WTC11 (cell line): ENCODE results near the gene PLEKHF1. TPM values are rescaled to one million over a fixed set of nuclear protein-coding genes. Genes with fewer than 3 reads are reported as not detected.

Source experiments
- ATAC-seq: fragments of 200-7000 bp; cut with Tn5 transposase; 2 replicates; pipeline ENCODE4 v1.10.0; 2021; ENCODE audit warnings: mild to moderate bottlenecking, moderate library complexity
- CTCF ChIA-PET: fragments of 300-600 bp; sonication (Branson Sonifier 250); formaldehyde crosslinking; loops from one replicate; lab custom pipeline; 2021; ENCODE audit warnings: antibody characterized with exemption; lab: Charles Lee
- POLR2A ChIA-PET: fragments of 350-600 bp; sonication (Branson Sonifier 250); formaldehyde crosslinking; loops from one replicate; lab custom pipeline; 2021; ENCODE audit warnings: antibody characterized with exemption; lab: Charles Lee
- DNase-seq: peaks from one replicate; pipeline ENCODE4 v3.0.0; 2021; ENCODE audit warnings: low spot score
- H3K27ac Mint-ChIP-seq: 2 replicates; pipeline ENCODE4 v1.8.0; 2021; ENCODE audit warnings: mixed read lengths
- H3K27me3 Mint-ChIP-seq: 2 replicates; pipeline ENCODE4 v1.8.0; 2021; ENCODE audit warnings: low read depth, mild to moderate bottlenecking, moderate library complexity, mixed read lengths
- H3K36me3 Mint-ChIP-seq: 2 replicates; pipeline ENCODE4 v1.8.0; 2021; ENCODE audit warnings: mixed read lengths
- H3K4me1 Mint-ChIP-seq: 2 replicates; pipeline ENCODE4 v1.8.0; 2022; ENCODE audit warnings: mixed read lengths
- H3K4me3 Mint-ChIP-seq: 2 replicates; pipeline ENCODE4 v1.8.0; 2021; ENCODE audit warnings: mild to moderate bottlenecking, moderate library complexity, mixed read lengths
- H3K9me3 Mint-ChIP-seq: 2 replicates; pipeline ENCODE4 v1.8.0; 2021; ENCODE audit warnings: mixed read lengths
- ATF1 ChIP-seq: sonication (generic); formaldehyde crosslinking; IDR thresholded peaks from 2 replicates; pipeline ENCODE4 v1.8.1; 2023; ENCODE audit warnings: mild to moderate bottlenecking, moderate library complexity, missing genetic modification reagents
- EMX1 ChIP-seq: fragments of 250-450 bp; sonication (Bioruptor Pico); IDR thresholded peaks from 2 replicates; pipeline ENCODE4 v1.8.0; 2021; ENCODE audit warnings: mild to moderate bottlenecking
- ETV6 ChIP-seq: sonication (generic); formaldehyde crosslinking; IDR thresholded peaks from 2 replicates; pipeline ENCODE4 v1.8.1; 2022; ENCODE audit warnings: mild to moderate bottlenecking, missing genetic modification reagents
- GABPB1 ChIP-seq: sonication (generic); formaldehyde crosslinking; IDR thresholded peaks from 2 replicates; pipeline ENCODE4 v1.8.1; 2023; ENCODE audit warnings: mild to moderate bottlenecking, missing genetic modification reagents
- GTF2I ChIP-seq: fragments of 250-450 bp; sonication (Bioruptor Pico); conservative IDR thresholded peaks from 2 replicates; pipeline ENCODE4 v1.4.0; 2021; ENCODE audit warnings: mild to moderate bottlenecking
- JUN ChIP-seq: sonication (generic); formaldehyde crosslinking; IDR thresholded peaks from 2 replicates; pipeline ENCODE4 v1.8.0; 2023; ENCODE audit warnings: mild to moderate bottlenecking, missing genetic modification reagents
- OVOL2 ChIP-seq: fragments of 250-450 bp; sonication (Bioruptor Pico); IDR thresholded peaks from 2 replicates; pipeline ENCODE4 v1.9.0; 2021; ENCODE audit warnings: mild to moderate bottlenecking, borderline replicate concordance
- PRRX2 ChIP-seq: fragments of 250-450 bp; sonication (Bioruptor Pico); IDR thresholded peaks from 2 replicates; pipeline ENCODE4 v1.8.0; 2021; ENCODE audit warnings: mild to moderate bottlenecking
- SOX15 ChIP-seq: fragments of 250-450 bp; sonication (Bioruptor Pico); IDR thresholded peaks from 2 replicates; pipeline ENCODE4 v1.9.0; 2021; ENCODE audit warnings: mild to moderate bottlenecking
- SP1 ChIP-seq: sonication (generic); formaldehyde crosslinking; conservative IDR thresholded peaks from 2 replicates; pipeline ENCODE4 v1.8.1; 2022; ENCODE audit warnings: missing genetic modification reagents
- TP53 ChIP-seq: sonication (generic); formaldehyde crosslinking; IDR thresholded peaks from 2 replicates; pipeline ENCODE4 v1.8.1; 2023; ENCODE audit warnings: mild to moderate bottlenecking, missing genetic modification reagents
- ZBTB21 ChIP-seq: sonication (generic); formaldehyde crosslinking; IDR thresholded peaks from 2 replicates; pipeline ENCODE4 v1.8.1; 2023; ENCODE audit warnings: mild to moderate bottlenecking, missing genetic modification reagents, borderline replicate concordance
- ZNF138 ChIP-seq: sonication (generic); formaldehyde crosslinking; conservative IDR thresholded peaks from 2 replicates; pipeline ENCODE4 v1.8.1; 2022; ENCODE audit warnings: mild to moderate bottlenecking, moderate library complexity, missing genetic modification reagents
- ZNF423 ChIP-seq: fragments of 250-450 bp; sonication (Bioruptor Pico); IDR thresholded peaks from 2 replicates; pipeline ENCODE4 v2.1.2; 2022; ENCODE audit warnings: mild to moderate bottlenecking, moderate library complexity
- total RNA-seq: library from RNA; stranded (reverse); gene quantifications from 3 replicates; pipeline ENCODE4 v1.2.3, GENCODE V29; 2021
- TF ChIP-seq, protein P1 (sequence below): sonication (generic); formaldehyde crosslinking; IDR thresholded peaks from 2 replicates; pipeline ENCODE4 v1.8.0; 2023; ENCODE audit warnings: missing genetic modification reagents, mild to moderate bottlenecking, borderline replicate concordance
- TF ChIP-seq, protein P2 (sequence below): sonication (generic); formaldehyde crosslinking; IDR thresholded peaks from 2 replicates; pipeline ENCODE4 v1.8.1; 2023; ENCODE audit warnings: mild to moderate bottlenecking, missing genetic modification reagents
- TF ChIP-seq, protein P3 (sequence below): sonication (generic); formaldehyde crosslinking; IDR thresholded peaks from 2 replicates; pipeline ENCODE4 v1.8.1; 2022; ENCODE audit warnings: mild to moderate bottlenecking, missing genetic modification reagents, moderate library complexity, borderline replicate concordance
- TF ChIP-seq, protein P4 (sequence below): sonication (generic); formaldehyde crosslinking; IDR thresholded peaks from 2 replicates; pipeline ENCODE4 v1.8.1; 2022; ENCODE audit warnings: missing genetic modification reagents, borderline replicate concordance
- TF ChIP-seq, protein P5 (sequence below): sonication (generic); formaldehyde crosslinking; IDR thresholded peaks from 2 replicates; pipeline ENCODE4 v1.8.1; 2023; ENCODE audit warnings: mild to moderate bottlenecking, moderate library complexity, missing genetic modification reagents
- TF ChIP-seq, protein P6 (sequence below): sonication (generic); formaldehyde crosslinking; IDR thresholded peaks from 2 replicates; pipeline ENCODE4 v1.8.0; 2022; ENCODE audit warnings: missing genetic modification reagents

The PLEKHF1 gene
- total RNA-seq, 1 experiment from 2014 or later, result 17.9 TPM

DNA sequence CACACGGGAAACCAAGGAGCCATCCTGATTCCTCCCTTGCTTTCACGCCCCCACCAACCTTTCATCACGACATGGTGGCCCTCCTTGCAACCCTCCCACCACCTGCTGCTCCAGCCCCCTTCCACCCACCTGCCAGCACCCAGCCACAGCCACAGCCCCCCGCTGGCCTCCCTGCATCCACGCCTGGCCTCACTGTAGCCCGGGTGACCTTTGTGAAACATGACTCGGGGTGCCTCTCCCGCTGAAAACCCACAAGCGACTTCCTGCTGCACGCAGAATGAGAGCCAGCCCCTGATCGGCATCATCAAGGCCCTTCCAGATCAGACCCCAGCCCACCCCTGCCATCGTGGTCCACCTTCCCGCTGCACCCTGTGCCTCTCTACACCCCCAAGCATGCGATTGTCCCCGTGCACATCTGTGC, 44.3 kb upstream of the PLEKHF1 start (continued):
- TF ChIP-seq, protein P1, sequence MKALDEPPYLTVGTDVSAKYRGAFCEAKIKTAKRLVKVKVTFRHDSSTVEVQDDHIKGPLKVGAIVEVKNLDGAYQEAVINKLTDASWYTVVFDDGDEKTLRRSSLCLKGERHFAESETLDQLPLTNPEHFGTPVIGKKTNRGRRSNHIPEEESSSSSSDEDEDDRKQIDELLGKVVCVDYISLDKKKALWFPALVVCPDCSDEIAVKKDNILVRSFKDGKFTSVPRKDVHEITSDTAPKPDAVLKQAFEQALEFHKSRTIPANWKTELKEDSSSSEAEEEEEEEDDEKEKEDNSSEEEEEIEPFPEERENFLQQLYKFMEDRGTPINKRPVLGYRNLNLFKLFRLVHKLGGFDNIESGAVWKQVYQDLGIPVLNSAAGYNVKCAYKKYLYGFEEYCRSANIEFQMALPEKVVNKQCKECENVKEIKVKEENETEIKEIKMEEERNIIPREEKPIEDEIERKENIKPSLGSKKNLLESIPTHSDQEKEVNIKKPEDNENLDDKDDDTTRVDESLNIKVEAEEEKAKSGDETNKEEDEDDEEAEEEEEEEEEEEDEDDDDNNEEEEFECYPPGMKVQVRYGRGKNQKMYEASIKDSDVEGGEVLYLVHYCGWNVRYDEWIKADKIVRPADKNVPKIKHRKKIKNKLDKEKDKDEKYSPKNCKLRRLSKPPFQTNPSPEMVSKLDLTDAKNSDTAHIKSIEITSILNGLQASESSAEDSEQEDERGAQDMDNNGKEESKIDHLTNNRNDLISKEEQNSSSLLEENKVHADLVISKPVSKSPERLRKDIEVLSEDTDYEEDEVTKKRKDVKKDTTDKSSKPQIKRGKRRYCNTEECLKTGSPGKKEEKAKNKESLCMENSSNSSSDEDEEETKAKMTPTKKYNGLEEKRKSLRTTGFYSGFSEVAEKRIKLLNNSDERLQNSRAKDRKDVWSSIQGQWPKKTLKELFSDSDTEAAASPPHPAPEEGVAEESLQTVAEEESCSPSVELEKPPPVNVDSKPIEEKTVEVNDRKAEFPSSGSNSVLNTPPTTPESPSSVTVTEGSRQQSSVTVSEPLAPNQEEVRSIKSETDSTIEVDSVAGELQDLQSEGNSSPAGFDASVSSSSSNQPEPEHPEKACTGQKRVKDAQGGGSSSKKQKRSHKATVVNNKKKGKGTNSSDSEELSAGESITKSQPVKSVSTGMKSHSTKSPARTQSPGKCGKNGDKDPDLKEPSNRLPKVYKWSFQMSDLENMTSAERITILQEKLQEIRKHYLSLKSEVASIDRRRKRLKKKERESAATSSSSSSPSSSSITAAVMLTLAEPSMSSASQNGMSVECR (CRISPR knock-in tag), result no peak
- no peak for TF ChIP-seq OVOL2 (CRISPR knock-in tag)
- TF ChIP-seq GABPB1, result no peak

DNA sequence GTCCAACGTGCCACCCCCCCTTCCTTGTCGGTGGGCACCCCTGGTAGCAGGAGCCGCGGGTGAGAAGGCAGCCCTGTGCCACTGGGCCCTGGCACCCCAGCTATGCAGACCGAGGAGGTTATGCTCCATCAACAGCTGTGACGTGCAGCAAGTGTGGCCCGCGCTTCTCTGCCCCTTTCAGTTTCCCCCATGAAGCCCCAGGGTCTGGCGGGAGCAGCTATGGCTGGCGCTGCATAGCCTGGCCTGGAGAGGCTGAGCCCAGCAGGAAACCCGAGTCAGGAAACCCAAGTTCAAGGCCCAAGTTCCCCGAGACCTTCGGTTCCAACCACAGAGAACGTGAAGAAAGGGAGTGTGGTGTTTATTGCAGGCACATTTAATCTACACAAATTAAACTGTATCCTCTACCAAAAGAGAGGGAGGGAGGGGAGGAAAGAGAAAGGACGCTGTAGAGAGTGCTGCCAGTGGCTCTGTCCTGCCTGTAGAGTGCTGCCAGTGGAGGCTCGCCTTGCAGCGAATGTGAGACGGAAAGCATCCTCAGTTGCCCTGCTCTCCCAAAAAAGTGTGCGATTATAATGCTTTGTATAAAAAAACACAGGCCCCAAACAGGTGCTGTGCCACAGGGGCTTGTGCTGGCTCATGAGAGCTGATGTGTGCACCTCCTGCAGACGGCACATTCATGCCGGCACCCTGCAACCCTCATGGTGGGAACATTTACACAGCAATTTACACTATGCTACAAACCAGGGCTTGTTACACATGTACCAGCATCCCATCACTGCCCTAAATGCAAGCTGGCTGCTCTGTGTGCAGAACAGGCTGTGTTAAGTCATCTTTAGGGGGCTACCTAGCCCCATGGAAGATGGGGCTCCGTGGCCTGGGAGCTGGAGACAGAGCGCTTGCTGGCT, 42.8 kb upstream of the PLEKHF1 start:
- DNase-seq (no peak), ATAC-seq (no peak)
- ChIA-PET CTCF (interaction anchor here (0.9 to 4.4 kb wide), 8 partner anchors 12 to 137 kb away, joined by 3 to 21 read pairs (median 4); no protein-coding TSS in a partner anchor), POLR2A (no interaction called here)
- H3K27ac Mint-ChIP-seq, result no peak overlapping the region
- no peaks in the 10 kb centered on the region; the same call in 1 of the 2 replicates for H3K27me3 Mint-ChIP-seq
- H3K36me3 Mint-ChIP-seq, result no peaks in the 10 kb centered on the region
- no peak overlapping the region for H3K4me3 Mint-ChIP-seq
- no peaks in the 10 kb centered on the region for H3K9me3 Mint-ChIP-seq
- peaks cover 8% of the 10 kb centered on the region for H3K4me1 Mint-ChIP-seq
- TF ChIP-seq, protein P2, sequence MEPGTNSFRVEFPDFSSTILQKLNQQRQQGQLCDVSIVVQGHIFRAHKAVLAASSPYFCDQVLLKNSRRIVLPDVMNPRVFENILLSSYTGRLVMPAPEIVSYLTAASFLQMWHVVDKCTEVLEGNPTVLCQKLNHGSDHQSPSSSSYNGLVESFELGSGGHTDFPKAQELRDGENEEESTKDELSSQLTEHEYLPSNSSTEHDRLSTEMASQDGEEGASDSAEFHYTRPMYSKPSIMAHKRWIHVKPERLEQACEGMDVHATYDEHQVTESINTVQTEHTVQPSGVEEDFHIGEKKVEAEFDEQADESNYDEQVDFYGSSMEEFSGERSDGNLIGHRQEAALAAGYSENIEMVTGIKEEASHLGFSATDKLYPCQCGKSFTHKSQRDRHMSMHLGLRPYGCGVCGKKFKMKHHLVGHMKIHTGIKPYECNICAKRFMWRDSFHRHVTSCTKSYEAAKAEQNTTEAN (CRISPR knock-in tag), result no peak
- no peak for TF ChIP-seq ZNF138 (CRISPR knock-in tag)
- no peak for TF ChIP-seq SOX15 (CRISPR knock-in tag)
- no peak for TF ChIP-seq JUN (CRISPR knock-in tag)
- no peak for TF ChIP-seq ETV6 (CRISPR knock-in tag)
- no peak for TF ChIP-seq GTF2I (CRISPR knock-in tag)
- TF ChIP-seq TP53, result no peak
- TF ChIP-seq PRRX2 (CRISPR knock-in tag), result no peak
- TF ChIP-seq, protein P3, sequence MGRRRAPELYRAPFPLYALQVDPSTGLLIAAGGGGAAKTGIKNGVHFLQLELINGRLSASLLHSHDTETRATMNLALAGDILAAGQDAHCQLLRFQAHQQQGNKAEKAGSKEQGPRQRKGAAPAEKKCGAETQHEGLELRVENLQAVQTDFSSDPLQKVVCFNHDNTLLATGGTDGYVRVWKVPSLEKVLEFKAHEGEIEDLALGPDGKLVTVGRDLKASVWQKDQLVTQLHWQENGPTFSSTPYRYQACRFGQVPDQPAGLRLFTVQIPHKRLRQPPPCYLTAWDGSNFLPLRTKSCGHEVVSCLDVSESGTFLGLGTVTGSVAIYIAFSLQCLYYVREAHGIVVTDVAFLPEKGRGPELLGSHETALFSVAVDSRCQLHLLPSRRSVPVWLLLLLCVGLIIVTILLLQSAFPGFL (CRISPR knock-in tag), result no peak
- no peak for TF ChIP-seq ZBTB21 (CRISPR knock-in tag)
- TF ChIP-seq ATF1 (CRISPR knock-in tag), result no peak
- TF ChIP-seq EMX1, result no peak
- TF ChIP-seq ZNF423 (CRISPR knock-in tag), result no peak
- TF ChIP-seq, protein P4, sequence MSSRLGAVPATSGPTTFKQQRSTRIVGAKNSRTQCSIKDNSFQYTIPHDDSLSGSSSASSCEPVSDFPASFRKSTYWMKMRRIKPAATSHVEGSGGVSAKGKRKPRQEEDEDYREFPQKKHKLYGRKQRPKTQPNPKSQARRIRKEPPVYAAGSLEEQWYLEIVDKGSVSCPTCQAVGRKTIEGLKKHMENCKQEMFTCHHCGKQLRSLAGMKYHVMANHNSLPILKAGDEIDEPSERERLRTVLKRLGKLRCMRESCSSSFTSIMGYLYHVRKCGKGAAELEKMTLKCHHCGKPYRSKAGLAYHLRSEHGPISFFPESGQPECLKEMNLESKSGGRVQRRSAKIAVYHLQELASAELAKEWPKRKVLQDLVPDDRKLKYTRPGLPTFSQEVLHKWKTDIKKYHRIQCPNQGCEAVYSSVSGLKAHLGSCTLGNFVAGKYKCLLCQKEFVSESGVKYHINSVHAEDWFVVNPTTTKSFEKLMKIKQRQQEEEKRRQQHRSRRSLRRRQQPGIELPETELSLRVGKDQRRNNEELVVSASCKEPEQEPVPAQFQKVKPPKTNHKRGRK (CRISPR knock-in tag), result no peak
- no peak for TF ChIP-seq SP1 (CRISPR knock-in tag)
- TF ChIP-seq, protein P5, sequence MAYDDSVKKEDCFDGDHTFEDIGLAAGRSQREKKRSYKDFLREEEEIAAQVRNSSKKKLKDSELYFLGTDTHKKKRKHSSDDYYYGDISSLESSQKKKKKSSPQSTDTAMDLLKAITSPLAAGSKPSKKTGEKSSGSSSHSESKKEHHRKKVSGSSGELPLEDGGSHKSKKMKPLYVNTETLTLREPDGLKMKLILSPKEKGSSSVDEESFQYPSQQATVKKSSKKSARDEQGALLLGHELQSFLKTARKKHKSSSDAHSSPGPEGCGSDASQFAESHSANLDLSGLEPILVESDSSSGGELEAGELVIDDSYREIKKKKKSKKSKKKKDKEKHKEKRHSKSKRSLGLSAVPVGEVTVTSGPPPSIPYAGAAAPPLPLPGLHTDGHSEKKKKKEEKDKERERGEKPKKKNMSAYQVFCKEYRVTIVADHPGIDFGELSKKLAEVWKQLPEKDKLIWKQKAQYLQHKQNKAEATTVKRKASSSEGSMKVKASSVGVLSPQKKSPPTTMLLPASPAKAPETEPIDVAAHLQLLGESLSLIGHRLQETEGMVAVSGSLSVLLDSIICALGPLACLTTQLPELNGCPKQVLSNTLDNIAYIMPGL (CRISPR knock-in tag), result no peak
- TF ChIP-seq, protein P6, sequence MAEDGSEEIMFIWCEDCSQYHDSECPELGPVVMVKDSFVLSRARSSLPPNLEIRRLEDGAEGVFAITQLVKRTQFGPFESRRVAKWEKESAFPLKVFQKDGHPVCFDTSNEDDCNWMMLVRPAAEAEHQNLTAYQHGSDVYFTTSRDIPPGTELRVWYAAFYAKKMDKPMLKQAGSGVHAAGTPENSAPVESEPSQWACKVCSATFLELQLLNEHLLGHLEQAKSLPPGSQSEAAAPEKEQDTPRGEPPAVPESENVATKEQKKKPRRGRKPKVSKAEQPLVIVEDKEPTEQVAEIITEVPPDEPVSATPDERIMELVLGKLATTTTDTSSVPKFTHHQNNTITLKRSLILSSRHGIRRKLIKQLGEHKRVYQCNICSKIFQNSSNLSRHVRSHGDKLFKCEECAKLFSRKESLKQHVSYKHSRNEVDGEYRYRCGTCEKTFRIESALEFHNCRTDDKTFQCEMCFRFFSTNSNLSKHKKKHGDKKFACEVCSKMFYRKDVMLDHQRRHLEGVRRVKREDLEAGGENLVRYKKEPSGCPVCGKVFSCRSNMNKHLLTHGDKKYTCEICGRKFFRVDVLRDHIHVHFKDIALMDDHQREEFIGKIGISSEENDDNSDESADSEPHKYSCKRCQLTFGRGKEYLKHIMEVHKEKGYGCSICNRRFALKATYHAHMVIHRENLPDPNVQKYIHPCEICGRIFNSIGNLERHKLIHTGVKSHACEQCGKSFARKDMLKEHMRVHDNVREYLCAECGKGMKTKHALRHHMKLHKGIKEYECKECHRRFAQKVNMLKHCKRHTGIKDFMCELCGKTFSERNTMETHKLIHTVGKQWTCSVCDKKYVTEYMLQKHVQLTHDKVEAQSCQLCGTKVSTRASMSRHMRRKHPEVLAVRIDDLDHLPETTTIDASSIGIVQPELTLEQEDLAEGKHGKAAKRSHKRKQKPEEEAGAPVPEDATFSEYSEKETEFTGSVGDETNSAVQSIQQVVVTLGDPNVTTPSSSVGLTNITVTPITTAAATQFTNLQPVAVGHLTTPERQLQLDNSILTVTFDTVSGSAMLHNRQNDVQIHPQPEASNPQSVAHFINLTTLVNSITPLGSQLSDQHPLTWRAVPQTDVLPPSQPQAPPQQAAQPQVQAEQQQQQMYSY (CRISPR knock-in tag), result no peak
